ENCODE results near the gene CAPN7. TPM values are rescaled to one million over a fixed set of nuclear protein-coding genes. Genes with fewer than 3 reads are reported as not detected.

CAPN7 gene
- total and polyA plus RNA-seq, 7 donors: 12.5 to 70.8 (median 52.8) TPM

DNA sequence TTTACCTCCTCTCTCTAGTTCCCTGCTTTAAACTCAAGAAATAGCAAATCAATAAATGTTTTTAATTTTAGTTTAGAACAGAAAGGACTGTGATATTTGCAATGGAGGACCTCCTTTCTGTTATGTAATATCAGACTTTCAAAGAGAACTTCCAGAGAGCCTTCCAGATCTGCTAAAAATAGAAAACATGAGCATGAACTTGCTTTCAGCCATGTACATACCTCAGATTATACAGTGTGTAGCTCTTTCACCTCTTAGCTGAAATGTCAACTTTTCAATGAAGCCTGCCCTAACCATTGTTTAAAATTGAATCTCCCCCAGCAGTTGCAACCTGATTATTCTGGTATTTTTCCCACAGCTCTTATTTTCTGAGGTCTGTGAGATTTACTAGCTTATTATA, 12.6 kb downstream of the CAPN7 start:
- H3K36me3 ChIP-seq: peaks cover 20 to 97% (median 42%) of the 10 kb centered on the region in 4 donors
- DNase-seq: no peak
- H3K9me3 ChIP-seq: no peaks in the 10 kb centered on the region
- H3K4me1 ChIP-seq: peaks cover 0 to 16% (median 10%) of the 10 kb centered on the region in 4 donors
- TF ChIP-seq, protein P1, sequence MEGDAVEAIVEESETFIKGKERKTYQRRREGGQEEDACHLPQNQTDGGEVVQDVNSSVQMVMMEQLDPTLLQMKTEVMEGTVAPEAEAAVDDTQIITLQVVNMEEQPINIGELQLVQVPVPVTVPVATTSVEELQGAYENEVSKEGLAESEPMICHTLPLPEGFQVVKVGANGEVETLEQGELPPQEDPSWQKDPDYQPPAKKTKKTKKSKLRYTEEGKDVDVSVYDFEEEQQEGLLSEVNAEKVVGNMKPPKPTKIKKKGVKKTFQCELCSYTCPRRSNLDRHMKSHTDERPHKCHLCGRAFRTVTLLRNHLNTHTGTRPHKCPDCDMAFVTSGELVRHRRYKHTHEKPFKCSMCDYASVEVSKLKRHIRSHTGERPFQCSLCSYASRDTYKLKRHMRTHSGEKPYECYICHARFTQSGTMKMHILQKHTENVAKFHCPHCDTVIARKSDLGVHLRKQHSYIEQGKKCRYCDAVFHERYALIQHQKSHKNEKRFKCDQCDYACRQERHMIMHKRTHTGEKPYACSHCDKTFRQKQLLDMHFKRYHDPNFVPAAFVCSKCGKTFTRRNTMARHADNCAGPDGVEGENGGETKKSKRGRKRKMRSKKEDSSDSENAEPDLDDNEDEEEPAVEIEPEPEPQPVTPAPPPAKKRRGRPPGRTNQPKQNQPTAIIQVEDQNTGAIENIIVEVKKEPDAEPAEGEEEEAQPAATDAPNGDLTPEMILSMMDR (IDR thresholded peaks at IDR 0.05): no peak
- TF ChIP-seq EP300 (IDR thresholded peaks at IDR 0.05): no peak
- TF ChIP-seq POLR2A (IDR thresholded peaks at IDR 0.05): no peak
- TF ChIP-seq POLR2AphosphoS5 (IDR thresholded peaks at IDR 0.05): no peak
- no peak overlapping the region for H3K4me3 ChIP-seq
- peak overlapping the region in 1 of 4 donors; percentile 48 for H3K27ac ChIP-seq
- intact Hi-C loops (cut with DNase I): no loop called here
- H3K27me3 ChIP-seq: no peaks in the 10 kb centered on the region

DNA sequence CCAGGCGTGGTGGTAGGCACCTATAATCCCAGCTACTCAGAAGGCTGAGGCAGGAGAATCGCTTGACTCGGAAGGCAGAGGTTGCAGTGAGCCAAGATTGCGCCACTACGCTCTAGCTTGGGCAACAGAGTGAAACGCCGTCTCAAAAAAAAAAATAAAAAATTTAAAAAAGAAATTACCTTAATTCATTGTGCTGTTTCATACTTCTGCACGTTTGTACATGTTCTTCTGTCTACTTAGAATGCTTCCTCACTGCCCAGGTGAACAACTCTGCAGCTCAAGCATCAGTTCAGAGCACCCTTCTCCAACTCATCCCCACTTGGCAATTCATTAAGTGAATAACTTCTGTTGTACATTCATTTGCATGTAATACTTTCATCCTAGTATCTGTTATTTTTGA, 14.0 kb downstream of the CAPN7 start:
- intact Hi-C loops (cut with DNase I): no loop called here
- H3K4me3 ChIP-seq: no peak overlapping the region
- H3K9me3 ChIP-seq: no peaks in the 10 kb centered on the region
- H3K27me3 ChIP-seq: no peaks in the 10 kb centered on the region
- H3K27ac ChIP-seq: no peak overlapping the region
- peaks cover 0 to 16% (median 10%) of the 10 kb centered on the region in 4 donors for H3K4me1 ChIP-seq
- H3K36me3 ChIP-seq: peaks cover 20 to 97% (median 40%) of the 10 kb centered on the region in 4 donors
- WGBS, 2 donors: 91 to 94% methylated on average over 8 of the region's 8 CpGs
- DNase-seq: no peak
- TF ChIP-seq POLR2A (IDR thresholded peaks at IDR 0.05) (no peak), POLR2AphosphoS5 (IDR thresholded peaks at IDR 0.05) (no peak), EP300 (IDR thresholded peaks at IDR 0.05) (no peak)
- TF ChIP-seq, protein P1 (IDR thresholded peaks at IDR 0.05): no peak

GRCh38 chr3:15220661-15221060, 14.6 kb downstream of the CAPN7 start:
- H3K27ac ChIP-seq: no peak overlapping the region
- intact Hi-C loops (cut with DNase I): no loop called here
- H3K4me3 ChIP-seq: no peak overlapping the region
- no peaks in the 10 kb centered on the region for H3K9me3 ChIP-seq
- TF ChIP-seq EP300 (IDR thresholded peaks at IDR 0.05): no peak
- no peak for TF ChIP-seq POLR2AphosphoS5 (IDR thresholded peaks at IDR 0.05)
- TF ChIP-seq POLR2A (IDR thresholded peaks at IDR 0.05): no peak
- TF ChIP-seq, protein P1 (IDR thresholded peaks at IDR 0.05): no peak
- H3K36me3 ChIP-seq: peaks cover 20 to 97% (median 40%) of the 10 kb centered on the region in 4 donors
- H3K4me1 ChIP-seq: peaks cover 0 to 16% (median 10%) of the 10 kb centered on the region in 4 donors
- no peaks in the 10 kb centered on the region for H3K27me3 ChIP-seq
- WGBS, 2 donors: 95 to 99% methylated on average over 2 of the region's 2 CpGs
- no peak for DNase-seq

DNA sequence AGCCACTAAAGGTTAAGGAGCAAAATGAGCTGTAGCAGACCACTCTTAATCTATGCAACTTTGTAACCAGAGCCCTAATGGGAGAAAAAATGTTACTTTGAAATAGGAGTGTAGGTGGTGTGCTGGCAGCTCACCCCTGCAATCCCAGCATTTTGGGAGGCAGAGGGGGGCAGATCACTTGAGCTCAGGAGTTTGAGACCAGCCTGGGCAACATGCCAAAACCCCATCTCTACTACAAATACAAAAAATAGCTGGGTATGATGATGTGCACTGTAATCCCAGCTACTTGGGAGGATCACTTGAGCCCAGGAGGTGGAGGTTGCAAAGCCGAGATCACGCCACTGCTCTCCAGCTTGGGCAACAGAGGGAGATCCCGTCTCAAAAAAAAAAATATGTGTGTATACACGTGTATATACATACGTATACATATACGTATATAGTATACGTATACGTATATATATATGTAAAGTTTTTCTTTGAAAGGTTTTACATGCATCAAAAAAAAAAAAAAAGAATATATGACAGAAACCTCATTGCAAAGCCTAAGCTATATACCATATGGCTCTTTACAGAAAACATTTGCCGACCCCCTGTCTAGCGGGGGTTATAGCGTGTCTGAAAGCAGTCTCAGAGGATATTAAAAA, 15.7 kb downstream of the CAPN7 start:
- Histone ChIP-seq H3K4me1 (peaks cover 0 to 16% (median 10%) of the 10 kb centered on the region in 4 donors), H3K27me3 (no peaks in the 10 kb centered on the region), H3K27ac (no peak overlapping the region), H3K36me3 (peaks cover 20 to 98% (median 40%) of the 10 kb centered on the region in 4 donors), H3K4me3 (no peak overlapping the region), H3K9me3 (no peaks in the 10 kb centered on the region)
- TF ChIP-seq POLR2A (IDR thresholded peaks at IDR 0.05): no peak
- TF ChIP-seq, protein P1 (IDR thresholded peaks at IDR 0.05): no peak
- TF ChIP-seq POLR2AphosphoS5 (IDR thresholded peaks at IDR 0.05): no peak
- no peak for TF ChIP-seq EP300 (IDR thresholded peaks at IDR 0.05)
- intact Hi-C loops (cut with DNase I): no loop called here
- 91 to 93% methylated on average over 11 of the region's 11 CpGs for WGBS, 2 donors
- DNase-seq: no peak

All from sigmoid colon (tissue), 7 donors.